ENCODE data around the gene MICALL1. TPM values are rescaled to one million over a fixed set of nuclear protein-coding genes. Genes with fewer than 3 reads are reported as not detected.

Gene MICALL1
- total RNA-seq, 2 experiments from 2014 or later, result 14.2 to 16.6 TPM

DNA sequence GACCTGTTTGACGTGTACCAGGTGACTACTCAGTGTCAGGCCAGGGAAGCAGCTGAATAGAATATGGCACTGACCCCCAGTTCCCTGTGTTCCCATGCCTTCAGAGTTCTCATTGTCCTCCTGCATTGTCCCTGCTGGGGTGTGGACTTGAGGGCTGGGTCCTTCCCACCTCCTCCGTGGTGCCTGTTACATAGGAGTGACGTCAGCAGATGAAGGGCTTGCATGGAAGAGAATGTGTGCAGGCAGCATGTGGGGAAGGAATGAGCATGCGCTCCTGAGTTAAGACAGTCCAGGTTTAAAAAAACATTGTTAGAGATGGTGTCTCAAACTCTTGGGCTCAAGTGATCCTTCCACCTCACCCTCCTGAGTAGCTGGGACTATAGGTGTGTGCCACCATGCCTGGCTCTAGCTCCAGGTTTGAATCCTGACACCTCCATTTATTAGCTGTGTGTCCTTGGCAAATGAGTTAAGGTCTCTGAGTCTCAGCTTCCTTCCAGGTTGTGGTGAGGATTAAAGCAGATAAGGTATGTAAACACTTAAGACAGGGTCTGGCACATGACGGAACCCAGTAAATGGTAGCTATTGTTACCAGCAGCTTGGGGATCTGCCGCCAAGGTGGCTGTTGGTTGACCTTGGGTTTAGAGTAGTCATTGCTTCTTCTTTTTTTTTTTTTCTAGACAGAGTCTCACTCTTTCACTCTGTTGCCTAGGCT, 85.8 kb downstream of the MICALL1 start:
- Mint-ChIP-seq H3K9me3 (no peaks in the 10 kb centered on the region), H3K27ac (no peak overlapping the region), H3K27me3 (no peaks in the 10 kb centered on the region), H3K4me1 (peaks cover 6% of the 10 kb centered on the region), H3K4me3 (no peak overlapping the region), H3K36me3 (no peaks in the 10 kb centered on the region)
- no peak for DNase-seq

Other genes starting within 250 kb of the MICALL1 start
- 10 to 100 TPM; 41.4 to 42.5 TPM for gene PDXP, start 247.6 kb upstream of the MICALL1 start, total RNA-seq
- gene LGALS1, start 230.7 kb upstream of the MICALL1 start, total RNA-seq, result 100 to 1,000 TPM; 166 to 171 TPM
- 10 to 100 TPM; 50.0 to 50.8 TPM for gene NOL12, start 220.0 kb upstream of the MICALL1 start, total RNA-seq
- 10 to 100 TPM; 19.7 to 20.8 TPM for gene TRIOBP, start 209.2 kb upstream of the MICALL1 start, total RNA-seq
- 10 to 100 TPM; 11.6 to 12.9 TPM for gene GCAT, start 98.4 kb upstream of the MICALL1 start, total RNA-seq
- not detected for gene GALR3, start 82.9 kb upstream of the MICALL1 start, total RNA-seq
- 10 to 100 TPM; 20.2 to 21.9 TPM for gene ANKRD54, start 62.0 kb upstream of the MICALL1 start, total RNA-seq
- 100 to 1,000 TPM; 656 to 671 TPM for gene EIF3L, start 56.9 kb upstream of the MICALL1 start, total RNA-seq
- gene C22orf23, start 47.3 kb downstream of the MICALL1 start, total RNA-seq, result under 1 TPM; 0.40 to 0.41 TPM
- gene POLR2F, start 47.4 kb downstream of the MICALL1 start, total RNA-seq, result 100 to 1,000 TPM; 131 to 140 TPM
- not detected for gene SOX10, start 78.3 kb downstream of the MICALL1 start, total RNA-seq
- gene PICK1, start 151.1 kb downstream of the MICALL1 start, total RNA-seq, result 10 to 100 TPM; 19.3 TPM
- gene SLC16A8, start 177.9 kb downstream of the MICALL1 start, total RNA-seq, result not detected
- gene BAIAP2L2, start 204.4 kb downstream of the MICALL1 start, total RNA-seq, result under 1 TPM; 0.20 to 0.39 TPM